GM19438 (cell line): ENCODE data around the gene WIPF2.

Experiments used
- ATAC-seq: cut with Tn5 transposase; IDR thresholded peaks from one replicate; pipeline ENCODE4 v1.9.1; 2021; ENCODE audit warnings: low read depth; ENCODE audit not compliant: unreplicated experiment

The WIPF2 gene

DNA sequence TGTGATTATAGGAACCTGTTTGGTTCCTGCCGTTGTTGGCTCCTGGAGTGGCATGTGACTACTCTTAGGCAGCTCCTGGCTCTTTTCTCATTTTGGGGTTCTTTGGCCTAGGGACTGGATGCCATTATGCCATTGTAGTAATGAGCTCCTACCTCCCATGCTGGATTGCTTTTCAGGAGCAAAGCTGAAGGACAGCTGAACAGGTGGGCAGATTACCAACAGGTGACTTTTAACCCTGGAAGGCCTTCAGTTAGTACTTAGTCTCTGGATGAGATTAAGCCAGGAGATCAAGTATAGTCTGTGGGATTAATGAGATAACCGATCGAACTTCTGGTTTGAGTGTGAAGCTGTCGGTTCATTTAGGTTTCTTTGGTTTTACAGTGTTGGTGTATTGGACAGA is 25.2 kb downstream of the WIPF2 start:
- ATAC-seq, result no peak

DNA sequence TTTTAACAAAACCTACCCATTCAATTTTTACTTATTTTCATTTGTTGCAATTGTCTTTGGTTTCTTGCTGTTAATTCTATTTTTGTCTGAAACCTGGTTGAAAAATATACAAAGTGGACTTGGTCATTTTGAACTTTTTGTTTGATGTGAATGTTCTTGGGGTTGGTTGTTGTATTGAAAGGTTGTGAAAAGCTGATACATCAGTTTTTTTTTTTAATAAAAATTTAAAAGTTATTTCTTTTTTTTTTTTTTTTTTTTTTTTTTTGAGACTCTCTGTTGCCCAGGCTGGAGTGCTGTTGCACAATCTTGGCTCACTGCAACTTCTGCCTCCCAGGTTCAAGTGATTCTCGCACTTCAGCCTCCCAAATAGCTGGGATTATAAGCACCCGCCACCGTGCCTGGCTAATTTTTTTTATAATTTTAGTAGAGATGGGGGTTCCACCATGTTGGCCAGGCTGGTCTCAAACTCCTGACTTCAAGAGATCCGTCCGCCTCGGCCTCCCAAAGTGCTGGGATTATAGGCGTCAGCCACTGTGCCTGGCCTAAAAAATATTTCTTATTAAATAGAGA is 28.9 kb downstream of the WIPF2 start:
- ATAC-seq, result no peak

DNA sequence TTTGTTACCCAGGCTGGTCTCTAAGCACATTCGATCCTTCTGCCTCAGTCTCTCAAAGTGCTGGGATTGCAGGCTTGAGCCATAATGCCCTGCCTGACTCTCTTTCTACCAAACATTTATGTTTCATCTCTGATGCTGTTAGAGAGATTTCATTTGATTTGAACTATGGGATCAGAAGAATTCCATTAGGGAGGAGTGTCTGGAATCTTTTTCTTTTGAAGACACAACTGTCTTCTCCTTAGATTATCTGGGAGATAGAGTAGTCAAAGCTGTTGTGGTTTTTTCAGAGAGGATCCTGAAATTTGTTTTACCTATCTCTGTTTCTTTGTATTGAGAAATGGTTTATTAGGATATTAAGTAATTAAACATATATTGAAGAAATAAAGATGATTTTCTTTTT is 29.4 kb downstream of the WIPF2 start:
- no peak for ATAC-seq

DNA sequence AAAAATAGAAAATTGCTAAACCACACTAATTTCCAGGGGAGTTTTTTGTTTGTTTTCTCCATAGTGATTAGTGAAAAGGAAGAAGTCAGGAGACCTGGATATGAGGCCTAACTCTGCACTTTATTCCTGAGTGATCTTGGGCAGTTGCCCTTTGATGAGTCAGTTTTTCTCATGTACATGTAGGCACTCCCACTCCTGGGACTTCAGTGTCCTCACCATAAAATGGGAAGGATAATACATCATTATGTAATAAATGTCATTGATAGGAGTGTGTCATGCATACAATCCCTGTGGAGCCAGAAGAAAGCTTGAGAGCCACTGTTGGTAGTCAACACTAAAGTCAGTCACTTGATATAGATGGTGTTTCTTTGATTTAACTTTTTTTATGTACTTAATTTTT is 32.5 kb downstream of the WIPF2 start:
- ATAC-seq, result no peak

DNA sequence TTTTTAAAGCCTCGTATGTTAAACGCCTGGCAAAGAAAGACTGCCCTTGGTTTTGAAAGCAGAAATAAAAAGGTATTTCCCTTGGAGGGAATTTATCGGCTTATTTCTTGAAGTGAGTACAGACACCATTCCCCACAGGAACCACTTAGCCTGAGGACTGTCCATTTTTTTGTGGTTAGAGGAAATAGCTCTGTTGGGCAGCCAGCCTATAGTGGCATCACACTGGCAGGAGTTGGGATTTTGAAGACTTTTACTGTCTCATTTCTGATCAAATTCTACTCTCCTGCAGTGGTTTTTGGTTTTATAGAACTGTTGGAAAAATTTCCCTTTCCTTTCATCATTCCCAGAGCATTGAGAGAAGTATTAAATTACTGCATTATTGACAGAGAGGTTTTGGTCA is 34.5 kb downstream of the WIPF2 start:
- no peak for ATAC-seq

DNA sequence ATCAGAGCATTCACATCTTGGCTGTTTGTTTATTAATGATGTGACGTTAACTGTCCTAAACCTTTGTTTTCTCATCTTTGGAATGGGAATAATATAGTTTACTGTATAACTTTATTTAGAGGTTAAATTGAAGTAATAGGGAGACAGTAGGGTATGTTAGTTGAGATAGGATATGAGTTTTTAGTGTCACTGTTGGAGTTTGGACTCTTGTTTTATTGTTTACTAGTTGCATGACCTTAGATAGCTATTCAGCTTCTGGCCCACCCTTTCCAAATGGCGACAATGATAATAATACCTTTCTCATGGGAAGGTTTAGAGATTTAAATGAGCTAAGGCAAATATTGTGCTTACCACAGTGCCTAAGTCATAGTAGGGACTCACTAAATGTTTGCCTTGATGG is 40.4 kb downstream of the WIPF2 start:
- no peak for ATAC-seq

DNA sequence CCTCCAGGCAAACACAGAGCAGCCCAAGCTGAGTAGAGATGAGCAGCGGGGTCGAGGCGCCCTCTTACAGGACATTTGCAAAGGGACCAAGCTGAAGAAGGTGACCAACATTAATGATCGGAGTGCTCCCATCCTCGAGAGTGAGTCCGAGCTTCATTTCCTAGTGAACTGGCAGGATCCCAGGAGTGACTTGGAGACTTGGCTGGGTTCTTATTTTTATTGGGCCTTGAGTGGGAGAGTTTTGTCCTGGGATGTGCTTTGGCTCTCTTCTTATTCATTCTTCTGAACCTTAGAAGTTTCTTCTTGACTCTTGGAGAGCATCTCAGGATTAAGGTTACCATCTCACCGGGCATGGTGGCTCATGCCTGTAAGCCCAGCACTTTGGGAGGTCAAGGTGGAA is 41.4 kb downstream of the WIPF2 start:
- ATAC-seq, result no peak

DNA sequence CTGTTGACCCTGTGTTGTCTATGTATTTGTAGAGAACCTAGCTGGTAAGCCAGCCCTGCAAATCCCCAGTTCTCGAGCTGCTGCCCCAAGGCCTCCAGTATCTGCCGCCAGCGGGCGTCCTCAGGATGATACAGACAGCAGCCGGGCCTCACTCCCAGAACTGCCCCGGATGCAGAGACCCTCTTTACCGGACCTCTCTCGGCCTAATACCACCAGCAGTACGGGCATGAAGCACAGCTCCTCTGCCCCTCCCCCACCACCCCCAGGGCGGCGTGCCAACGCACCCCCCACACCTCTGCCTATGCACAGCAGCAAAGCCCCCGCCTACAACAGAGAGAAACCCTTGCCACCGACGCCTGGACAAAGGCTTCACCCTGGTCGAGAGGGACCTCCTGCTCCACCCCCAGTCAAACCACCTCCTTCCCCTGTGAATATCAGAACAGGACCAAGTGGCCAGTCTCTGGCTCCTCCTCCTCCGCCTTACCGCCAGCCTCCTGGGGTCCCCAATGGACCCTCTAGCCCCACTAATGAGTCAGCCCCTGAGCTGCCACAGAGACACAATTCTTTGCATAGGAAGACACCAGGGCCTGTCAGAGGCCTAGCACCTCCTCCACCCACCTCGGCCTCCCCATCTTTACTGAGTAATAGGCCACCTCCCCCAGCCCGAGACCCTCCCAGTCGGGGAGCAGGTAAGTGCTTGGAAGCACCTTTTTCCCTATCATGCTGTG is 45.5 kb downstream of the WIPF2 start:
- no peak for ATAC-seq

DNA sequence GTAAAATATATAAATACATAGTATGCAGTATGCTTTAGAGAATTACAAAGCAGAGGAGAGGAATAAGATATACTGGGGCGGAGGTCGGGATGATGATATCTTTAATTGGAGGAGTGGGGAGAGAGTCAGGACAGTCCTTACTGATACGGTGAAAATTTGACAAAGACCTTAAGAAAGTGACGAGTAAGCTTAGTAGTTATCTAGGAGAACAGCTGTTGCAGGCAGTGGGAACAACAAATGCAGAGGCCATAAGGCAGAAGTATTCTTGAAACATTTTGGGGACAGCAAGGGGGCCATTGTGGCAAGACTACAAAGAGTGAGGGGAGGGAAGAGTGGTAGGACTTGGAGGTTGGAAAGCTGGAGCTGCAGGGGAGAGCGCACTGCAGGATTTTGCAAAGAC is 46.2 kb downstream of the WIPF2 start:
- ATAC-seq, result no peak

DNA sequence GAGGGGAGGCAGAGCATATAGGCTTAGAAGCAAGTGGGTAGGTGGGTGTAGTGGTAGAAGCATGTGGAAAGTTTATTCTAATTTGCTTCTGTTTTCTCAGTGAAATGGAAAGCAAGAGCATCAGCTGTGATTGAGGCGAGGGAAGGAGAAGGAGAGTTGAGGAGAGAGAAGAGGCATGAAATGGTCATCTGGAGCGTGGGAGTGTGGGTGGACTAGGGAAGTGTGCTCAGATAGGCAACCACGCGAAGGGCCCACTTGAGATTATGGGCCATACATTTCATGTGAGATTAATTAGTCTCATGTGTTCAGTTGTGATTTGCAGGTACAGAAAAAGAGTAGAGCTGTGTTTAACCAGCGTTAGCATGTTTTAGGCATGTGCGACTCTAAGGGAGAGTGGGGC is 47.8 kb downstream of the WIPF2 start:
- ATAC-seq, result no peak

DNA sequence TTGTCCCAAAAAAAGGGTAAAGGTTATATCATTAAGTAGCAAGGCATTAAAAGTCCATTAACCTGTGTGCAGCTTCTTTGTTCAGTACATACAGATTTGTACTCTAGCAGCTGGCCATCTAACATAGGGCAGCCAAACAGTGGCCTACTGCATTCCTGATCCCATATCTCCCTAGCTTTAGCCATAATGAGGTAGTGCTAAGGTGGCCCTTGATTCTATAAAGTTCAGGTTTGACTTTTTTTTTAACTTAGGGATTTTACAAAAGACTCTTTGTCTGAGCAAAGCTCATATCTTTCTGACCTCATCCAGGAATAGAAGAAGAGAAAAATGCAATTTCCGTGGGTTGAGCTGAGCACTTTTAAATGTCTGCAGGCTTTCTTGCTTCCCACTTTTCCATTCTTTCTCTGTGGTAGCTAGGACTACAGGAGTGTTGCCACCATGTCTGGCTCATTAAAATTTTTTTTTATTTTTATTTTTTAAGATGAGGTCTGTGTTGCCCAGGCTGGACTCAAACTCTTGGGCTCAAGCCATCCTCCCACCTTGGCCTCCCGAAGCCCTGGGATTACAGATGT is 49.1 kb downstream of the WIPF2 start:
- no peak for ATAC-seq

DNA sequence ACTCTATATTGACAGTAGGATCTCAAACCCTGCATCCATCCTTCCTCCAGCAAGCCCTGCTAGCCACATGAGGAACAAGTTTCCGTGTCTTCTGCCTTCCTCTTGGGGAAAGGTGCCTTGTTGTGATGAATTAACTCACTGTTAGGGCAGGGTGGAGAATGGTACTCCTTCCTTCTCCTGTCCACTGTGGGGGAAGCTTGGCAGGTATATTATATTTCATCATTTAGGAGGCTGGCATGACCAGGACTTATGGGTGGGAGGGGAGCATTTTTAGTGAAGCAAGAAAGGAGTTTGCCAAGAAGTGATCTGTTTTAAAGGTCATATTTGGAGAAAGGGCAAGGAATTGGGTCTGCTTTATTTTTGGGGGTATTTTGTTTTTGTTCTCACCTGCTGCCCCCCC is 59.3 kb downstream of the WIPF2 start:
- no peak for ATAC-seq

DNA sequence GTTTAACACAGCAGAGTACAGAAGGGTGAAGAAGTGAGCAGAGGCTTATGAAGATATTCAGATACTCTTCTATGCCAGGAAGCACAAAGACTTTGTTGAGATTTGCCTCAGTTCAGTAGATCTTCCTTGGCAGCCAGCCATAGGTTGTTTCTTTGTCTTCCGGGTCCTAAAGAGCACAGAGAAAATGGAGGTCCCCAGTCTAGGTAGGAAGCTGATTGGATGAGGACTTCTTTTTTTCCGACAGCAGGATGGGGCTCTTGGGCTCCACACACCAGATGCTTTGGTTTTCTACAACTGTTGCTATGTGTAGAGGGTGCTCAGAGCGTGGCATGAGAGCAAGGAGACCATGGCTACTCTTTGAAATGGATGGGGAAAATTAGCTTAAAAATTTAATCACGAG is 60.3 kb downstream of the WIPF2 start:
- no peak for ATAC-seq

DNA sequence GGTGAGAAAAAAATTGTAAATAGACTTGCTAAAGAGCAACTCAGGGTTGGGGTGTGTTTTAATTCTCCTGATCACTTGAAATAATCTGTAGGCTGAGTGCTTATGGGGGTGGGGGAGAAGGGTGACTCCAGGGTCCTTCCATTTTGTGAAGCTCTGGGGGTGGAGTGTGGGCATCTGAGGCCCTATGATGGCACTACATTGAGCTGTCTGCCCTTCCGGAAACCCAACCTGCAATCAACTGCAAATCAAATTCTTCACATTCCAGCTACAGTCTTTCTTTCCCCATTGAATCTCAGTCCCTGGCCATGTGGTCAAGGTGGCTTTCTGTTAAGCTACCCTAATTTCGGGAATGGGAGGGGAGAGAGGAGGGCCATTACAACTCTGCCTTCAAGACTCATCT is 62.6 kb downstream of the WIPF2 start:
- no peak for ATAC-seq

DNA sequence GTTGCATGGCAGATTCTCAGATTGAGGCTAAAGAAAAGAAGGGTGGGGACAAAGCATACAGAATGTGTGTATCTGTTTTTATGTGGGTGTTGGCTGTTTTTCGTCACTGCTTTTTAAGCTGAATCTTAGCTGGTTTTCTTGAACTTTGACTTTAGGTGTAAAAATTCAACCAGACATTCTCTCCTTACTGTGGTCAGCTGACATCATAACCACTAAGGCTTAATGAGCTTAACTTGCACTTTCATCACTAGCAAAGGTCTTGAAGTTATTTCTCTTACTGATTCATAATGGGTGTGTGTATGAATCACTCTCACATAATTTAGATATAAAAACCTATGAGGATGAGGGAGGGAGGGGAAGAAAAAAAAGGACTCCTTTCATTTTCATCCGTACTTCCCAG is 64.6 kb downstream of the WIPF2 start:
- ATAC-seq, result no peak

DNA sequence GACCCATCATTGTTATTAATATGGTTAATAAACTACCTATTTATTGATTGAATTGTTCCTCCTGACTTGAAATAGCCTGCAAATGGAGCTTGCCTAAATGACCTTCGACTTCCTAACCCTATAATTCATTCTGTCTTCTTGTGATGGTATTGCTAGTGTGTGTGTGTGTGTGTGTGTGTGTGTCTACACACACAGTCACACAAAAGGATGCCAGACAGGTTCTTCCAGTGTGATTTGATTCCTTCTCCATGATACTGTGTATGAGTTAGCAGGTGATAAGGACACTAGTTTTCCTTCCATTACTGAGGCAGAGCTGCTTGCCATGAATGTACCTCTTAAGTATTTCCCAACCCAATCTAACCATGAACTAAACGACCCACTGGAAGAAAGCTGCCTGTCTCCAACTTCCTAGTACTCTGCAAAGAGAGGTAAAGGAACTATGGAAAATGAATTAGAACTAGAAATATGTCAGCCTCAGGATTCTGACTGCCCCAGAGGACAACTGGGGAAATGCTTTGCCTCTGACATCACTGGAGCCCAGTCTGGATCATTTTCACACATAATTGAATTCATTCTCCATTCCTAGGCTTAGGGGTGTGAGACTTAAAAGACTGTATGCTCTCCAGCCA is 65.1 kb downstream of the WIPF2 start:
- ATAC-seq, result no peak

DNA sequence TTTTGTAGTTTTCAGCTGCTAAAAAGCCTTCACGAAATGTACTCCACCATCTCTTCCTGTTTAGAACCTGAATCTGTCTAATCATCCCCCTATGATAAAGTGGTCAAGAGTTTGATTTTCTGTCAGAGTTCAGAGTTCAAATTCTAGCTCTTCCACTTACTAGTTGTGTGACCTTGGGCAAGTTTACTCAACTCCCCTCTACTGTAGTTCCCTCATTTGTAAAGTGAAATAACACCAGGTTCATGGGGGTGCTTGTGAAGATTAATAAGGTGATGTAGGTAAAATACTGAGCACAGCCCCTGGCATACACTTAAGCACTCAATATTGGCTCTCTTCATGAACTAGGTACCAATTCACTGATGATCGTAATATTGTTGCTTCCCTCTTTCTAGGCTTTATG is 67.4 kb downstream of the WIPF2 start:
- ATAC-seq, result no peak

DNA sequence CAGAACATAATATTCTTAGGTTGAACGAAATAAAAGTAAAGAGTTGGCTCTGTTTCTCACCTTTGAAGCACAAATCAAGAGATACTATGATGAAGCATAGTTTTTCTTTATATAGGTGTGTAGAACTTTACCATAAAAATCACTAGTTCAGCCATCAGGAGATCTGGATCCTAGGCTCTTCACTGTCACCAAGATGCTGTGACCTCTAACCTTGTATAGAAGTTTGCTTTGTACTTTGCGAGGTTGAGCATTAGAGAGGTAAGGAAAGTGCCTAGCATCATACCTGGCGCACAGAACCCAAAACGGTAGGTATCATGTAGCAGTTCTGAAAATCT is 68.0 kb downstream of the WIPF2 start:
- ATAC-seq, result no peak

DNA sequence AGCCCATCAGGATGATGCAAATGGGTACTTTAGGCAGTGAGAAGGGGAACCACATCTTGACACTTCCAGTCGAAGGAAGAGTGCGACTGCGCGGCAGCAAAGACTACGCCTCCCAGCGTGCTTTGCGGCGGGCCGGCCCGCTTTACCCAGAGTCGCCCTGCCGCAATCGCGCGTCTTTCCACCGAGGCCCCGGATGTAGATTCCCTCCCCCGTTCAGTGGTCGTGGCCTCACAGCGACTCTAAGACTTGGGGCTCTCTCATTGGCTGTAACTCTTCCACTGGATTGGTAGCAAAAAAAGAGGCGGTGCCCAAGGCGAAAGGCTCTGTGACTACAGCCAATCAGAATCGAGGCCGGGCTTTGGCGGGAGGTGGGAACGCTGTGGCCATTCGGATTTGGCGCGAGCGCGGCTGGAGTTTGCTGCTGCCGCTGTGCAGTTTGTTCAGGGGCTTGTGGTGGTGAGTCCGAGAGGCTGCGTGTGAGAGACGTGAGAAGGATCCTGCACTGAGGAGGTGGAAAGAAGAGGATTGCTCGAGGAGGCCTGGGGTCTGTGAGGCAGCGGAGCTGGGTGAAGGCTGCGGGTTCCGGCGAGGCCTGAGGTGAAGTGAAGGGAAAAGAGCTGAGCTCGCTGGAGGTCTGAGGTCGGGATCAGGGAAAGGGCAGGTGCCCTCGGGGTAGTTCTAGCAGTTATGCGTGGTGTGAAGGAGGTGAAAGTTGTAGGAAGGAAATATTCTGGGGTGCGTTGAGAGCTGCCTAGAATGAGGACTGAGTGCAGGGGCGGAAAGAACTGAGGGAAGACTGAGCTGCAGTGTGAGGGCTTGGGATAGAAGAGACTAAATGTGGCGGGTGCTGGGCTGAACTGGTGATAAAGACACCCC is 68.6 kb downstream of the WIPF2 start, which contains the start of gene CDC6:
Gene CDC6 (plus strand): TSS at position 386 of the 876 bp plus-strand sequence. CDS start 1,542 bp downstream, outside the sequence.
- ATAC-seq, result peak; percentile 94

DNA sequence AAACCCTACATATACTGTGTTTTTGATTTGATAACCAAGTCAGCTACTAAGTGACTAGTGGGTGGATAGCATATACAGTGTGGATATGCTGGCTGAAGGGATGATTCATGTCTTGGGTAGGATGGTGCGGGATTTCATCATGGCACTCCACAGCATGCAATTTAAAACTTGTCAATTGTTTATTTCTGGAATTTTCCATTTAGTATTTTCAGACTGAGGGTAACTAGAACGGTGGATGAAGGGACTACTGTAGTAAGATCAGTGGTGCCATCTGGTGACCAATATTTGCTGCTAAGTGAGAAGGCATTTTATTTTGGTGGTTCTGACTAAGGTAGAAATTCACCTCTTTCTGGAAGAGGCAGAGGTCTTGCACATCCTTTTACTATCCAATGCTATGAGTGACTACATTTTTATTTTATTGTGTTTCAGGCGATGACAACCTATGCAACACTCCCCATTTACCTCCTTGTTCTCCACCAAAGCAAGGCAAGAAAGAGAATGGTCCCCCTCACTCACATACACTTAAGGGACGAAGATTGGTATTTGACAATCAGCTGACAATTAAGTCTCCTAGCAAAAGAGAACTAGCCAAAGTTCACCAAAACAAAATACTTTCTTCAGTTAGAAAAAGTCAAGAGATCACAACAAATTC is 71.7 kb downstream of the WIPF2 start:
- no peak for ATAC-seq
